Adrenal gland (tissue), 5 donors: ENCODE measurements around the gene KCNMA1.

Experiments used
- CTCF ChIP-seq, 6 experiments: fragments of 450-650 bp in 4 of 6; fragments of 200-600 bp in 2 of 6; sonication (generic) in 1 of 6; IDR thresholded peaks; 1 replicate in 5 of 6; 2 replicates in 1 of 6; pipeline versions ENCODE4 v1.5.1 to v1.8.0; 2016 to 2021; ENCODE audit warnings: antibody characterized with exemption in 6 of 6, mild to moderate bottlenecking in 2 of 6, moderate library complexity in 1 of 6
- POLR2A ChIP-seq, 2 donors: fragments of 450-650 bp; IDR thresholded peaks; one replicate each; pipeline ENCODE4 v1.6.1; 2017; ENCODE audit warnings: antibody characterized with exemption in 2 of 2, mild to moderate bottlenecking in 2 of 2, moderate library complexity in 1 of 2
- donor health status: DM: no; HTN: no; CAD: no.

GRCh38 chr10:77028042-77028441 lies 609.6 kb downstream of the KCNMA1 start:
- TF ChIP-seq CTCF (IDR thresholded peaks at IDR 0.05) (no peak), POLR2A (IDR thresholded peaks at IDR 0.05) (no peak)
